K562 treated with DMSO at 1 percent for 4 hours (cell line): ENCODE data around the gene ALDH4A1. TPM values are rescaled to one million over a fixed set of nuclear protein-coding genes. Genes with fewer than 3 reads are reported as not detected.

Experiments
- total RNA-seq: library from RNA; unstranded; fragments of 300-600 nt; gene quantifications from 2 replicates; pipeline ENCODE4 v1.2.3, GENCODE V29; 2022; ENCODE audit not compliant: insufficient read depth

The ALDH4A1 gene, protein sequence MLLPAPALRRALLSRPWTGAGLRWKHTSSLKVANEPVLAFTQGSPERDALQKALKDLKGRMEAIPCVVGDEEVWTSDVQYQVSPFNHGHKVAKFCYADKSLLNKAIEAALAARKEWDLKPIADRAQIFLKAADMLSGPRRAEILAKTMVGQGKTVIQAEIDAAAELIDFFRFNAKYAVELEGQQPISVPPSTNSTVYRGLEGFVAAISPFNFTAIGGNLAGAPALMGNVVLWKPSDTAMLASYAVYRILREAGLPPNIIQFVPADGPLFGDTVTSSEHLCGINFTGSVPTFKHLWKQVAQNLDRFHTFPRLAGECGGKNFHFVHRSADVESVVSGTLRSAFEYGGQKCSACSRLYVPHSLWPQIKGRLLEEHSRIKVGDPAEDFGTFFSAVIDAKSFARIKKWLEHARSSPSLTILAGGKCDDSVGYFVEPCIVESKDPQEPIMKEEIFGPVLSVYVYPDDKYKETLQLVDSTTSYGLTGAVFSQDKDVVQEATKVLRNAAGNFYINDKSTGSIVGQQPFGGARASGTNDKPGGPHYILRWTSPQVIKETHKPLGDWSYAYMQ
- 19.4 and 20.1 TPM in 2 replicates for total RNA-seq

DNA sequence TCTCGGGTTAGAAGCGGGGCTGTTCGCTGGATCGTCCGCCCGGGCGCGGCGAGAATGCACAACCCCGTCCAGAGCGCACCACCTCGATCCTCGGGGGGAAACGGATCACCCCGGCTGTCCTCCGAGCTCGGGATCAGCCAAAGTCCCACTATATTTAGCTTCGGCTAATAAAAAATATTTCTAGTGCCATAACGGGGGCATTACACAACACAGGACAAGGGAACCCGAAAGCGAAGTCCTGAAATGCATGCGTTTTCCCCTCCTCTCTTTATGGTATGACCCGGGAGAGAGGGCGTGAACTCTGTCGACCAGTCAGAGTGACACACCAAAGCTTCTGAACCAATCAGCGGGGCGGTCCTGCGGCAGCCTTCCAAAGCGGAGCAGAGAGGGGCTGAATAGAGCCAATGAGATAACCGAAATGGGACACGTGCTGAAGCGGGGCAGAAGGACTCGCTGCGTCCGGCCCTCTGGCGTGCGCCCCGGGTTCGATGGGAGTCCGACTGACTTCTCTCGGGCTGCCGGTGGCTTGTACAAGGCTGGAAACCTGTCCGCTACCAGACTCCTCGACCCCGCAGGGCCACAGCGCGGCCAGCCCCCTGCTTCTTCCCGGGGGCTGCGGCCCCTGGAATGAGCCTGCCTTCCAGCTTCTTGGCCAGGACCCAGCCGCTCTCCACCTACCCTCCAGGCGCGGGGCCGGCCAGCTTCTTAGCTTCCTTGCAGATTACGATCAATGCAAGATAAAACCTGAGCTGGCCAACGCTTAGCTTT, at the start of gene ALDH4A1:
Gene ALDH4A1 (minus strand): TSS at position 33 of the 768 bp plus-strand sequence. CDS start 32 bp downstream, at position 1.

GRCh38 chr1:18859560-18859959, 42.8 kb downstream of the ALDH4A1 start, which contains the start of gene TAS1R2:
TSS of gene TAS1R2 (minus strand) at chr1:18859660. CDS start at chr1:18859660, 0 bp downstream.

Other genes with a start within 250 kb of the ALDH4A1 start
- gene TAS1R2, start 42.9 kb downstream of the ALDH4A1 start, total RNA-seq: not detected in 2 replicates
- 0.36 and 1.6 TPM in 2 replicates for gene IFFO2, start 54.1 kb upstream of the ALDH4A1 start, total RNA-seq